HG03045 (cell line): ENCODE data around the gene CLIP2.
"Not testable (repeated sequence)": the region's sequence is repeated elsewhere in the genome, so short reads cannot be mapped to it uniquely, and the experiment has no call there.

Experiments used
- ATAC-seq: cut with Tn5 transposase; IDR thresholded peaks from one replicate; pipeline ENCODE4 v1.9.1; 2021; ENCODE audit warnings: mild to moderate bottlenecking, moderate library complexity; ENCODE audit not compliant: unreplicated experiment

Gene CLIP2

DNA sequence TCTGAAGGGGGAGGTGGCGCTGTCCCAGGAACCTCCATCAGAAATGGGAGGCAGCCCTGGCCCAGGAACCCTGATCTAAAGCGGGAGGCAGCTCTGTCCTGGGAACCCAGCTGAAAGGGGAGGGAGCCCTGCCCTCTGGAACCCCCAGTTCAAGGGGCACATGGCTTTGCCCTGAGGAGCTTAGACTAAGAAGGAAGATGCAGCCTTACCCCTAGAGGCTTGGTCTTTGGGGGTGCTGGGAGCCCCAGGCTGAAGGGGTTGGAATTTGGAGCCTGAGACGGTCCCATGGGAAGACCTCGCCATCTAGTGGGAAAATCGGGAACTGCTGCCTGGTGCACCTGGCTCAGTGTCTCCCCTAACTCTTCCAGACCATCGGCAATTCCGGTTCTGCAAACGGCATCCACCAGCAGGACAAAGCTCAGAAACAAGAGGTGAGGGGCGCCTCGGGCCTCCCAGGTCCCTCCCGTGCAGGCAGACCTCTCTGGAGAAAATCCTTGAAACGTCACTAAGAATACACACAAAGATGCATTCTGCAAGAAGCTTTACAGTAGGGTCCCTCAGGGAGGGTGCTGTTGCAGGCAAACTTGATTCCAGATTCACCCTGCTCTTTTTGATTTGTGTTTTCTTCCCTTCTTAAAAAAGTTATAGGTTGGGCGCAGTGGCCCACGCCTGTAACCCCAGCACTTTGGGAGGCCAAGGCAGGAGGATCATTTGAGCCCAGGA is 112.1 kb downstream of the CLIP2 start:
- no peak for ATAC-seq

- ATAC-seq = not testable (repeated sequence)
Observed at GRCh38 chr7:74402668-74403067, 113.5 kb downstream of the CLIP2 start.

- no peak for ATAC-seq
Observed at GRCh38 chr7:74403521-74404387, 114.5 kb downstream of the CLIP2 start.

GRCh38 chr7:74404388-74404700 is 115.1 kb downstream of the CLIP2 start:
- no peak for ATAC-seq

GRCh38 chr7:74404741-74405140 is 115.5 kb downstream of the CLIP2 start:
- ATAC-seq = no peak

DNA sequence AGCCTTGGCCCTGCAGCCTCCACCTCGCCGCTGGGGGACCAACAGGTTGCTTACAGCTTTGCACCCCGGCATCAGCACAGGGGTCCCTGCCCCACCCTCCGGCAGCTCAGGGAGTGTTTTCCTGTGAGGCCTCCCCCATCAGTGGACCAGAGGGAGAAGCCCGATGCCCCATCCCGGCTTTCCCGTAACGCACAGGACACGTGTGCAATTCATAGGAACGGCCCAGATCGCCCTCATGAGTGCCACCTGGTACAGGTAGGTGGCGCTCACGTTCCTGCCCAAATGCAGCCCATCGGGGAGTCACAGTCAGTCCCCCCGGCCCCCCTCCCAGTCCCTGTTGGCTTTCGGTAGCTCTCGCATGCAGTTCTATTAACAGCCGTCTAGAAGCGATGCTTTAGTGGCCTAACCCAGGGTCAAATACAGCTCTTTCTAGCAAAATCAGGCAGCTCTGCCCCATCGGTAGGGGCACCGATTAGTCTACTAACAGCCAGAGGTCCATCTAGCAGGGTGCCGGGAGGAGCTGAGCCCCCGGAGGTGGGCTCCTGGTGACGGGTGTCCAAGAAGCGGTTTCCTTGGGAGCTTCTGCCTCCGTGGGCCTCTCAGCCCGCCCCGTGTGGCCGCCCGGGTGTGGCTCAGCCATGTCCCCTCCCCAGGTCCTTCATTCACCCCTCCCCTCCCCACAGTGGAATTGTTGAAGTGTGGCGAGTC is 116.1 kb downstream of the CLIP2 start:
- ATAC-seq = no peak

DNA sequence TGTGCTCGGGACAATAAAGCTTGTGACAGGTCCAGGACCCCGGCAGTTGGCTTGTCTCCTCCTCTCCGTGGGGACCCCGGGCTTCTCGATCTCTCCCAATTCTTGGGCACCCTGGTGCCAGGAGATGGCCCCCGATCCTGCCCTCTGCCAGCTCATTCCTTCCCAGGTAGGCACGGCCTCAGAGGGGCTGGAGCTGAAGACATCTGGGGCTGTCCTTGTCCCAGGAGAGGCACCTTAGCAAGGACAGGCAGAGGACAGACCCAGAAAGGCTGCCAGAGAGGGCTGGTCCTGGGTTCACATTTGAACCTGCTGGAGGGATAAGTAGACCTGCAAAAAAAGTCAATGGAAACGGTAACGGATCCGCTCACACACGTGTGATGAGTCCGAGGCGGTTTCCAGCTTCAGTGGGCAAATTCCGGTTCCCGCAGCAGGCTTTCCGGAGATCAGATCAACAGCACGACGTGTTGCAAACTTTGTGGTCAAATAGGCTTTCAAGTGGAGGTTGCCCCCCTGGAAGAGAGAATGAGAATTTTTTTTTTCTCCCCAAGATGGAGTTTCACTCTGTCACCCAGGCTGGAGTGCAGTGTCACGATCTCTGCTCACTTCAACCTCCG is 116.8 kb downstream of the CLIP2 start:
- ATAC-seq = no peak

GRCh38 chr7:74407958-74408357 is 118.8 kb downstream of the CLIP2 start:
- no peak for ATAC-seq

GRCh38 chr7:74409571-74409970 is 120.4 kb downstream of the CLIP2 start:
- ATAC-seq = no peak

DNA sequence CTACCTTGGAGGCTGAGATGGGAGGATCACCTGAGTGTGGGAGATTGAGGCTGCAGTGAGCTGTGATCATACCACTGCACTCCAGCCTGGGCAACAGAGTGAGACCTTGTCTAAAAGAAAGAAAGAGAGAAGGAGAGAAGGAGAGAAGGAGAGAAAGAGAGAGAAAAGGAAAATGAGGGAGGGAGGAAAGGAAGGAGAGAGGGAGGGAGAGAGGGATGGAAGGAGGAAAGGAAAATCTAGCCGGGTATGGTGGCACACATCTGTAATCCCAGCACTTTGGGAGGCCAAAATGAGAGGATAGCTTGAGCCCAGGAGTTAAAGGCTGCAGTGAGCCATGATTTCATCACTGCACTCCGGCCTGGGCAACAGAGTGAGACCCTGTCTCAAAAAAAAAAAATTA is 121.6 kb downstream of the CLIP2 start:
- no peak for ATAC-seq

DNA sequence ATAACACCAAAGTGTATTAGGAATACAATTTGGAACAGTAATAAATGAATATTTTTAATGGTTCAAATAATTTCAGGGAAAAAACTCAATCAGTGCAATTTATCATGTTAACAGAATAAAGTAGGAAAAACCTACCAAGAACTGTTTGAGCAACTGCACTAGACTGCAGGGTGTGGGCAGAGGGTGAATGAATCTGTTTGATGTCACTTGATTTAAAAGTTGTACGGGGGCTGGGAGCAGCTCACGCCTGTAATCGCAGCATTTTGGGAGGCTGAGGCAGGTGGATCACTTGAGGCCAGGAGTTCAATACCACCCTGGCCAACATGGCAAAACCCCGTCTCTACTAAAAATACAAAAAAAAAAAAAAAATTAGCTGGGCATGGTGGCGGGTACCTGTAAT is 122.4 kb downstream of the CLIP2 start:
- not testable (repeated sequence) for ATAC-seq

DNA sequence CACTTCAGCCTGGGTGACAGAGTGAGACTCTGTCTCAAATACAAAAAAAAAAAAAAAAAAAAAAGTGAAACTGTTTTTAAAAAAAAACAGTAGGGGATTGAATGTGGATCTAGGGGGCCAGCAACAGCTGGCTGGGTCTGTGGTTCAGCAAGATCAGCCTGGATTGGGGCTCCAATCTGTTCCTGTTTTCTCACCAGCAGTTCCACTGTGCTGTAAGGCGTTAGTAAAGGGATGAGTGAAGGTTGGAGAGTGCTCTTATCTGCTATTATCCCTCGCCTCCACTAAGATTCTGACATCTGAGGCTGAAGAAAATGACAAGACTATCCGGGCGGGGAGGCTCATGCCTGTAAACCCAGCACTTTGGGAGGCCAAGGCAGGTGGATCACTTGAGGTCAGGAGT is 122.8 kb downstream of the CLIP2 start:
- ATAC-seq = no peak

DNA sequence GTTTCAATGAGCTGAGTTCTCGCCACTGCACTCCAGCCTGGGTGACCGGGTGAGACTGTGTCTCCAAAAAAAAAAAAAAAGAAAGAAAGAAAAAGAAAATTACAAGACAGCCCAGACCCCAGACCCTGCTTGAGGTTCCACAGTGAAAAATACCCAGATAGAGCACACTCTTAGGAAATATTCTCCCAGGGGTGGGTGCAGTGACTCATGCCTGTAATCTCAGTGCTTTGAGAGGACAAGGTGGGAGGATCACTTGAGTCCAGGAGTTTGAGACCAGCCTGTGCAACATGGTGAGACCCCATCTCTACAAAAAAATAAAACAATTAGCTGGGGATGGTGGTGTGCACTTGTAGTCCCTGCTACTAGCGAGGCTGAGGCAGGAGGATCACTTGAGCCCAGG is 123.4 kb downstream of the CLIP2 start:
- no peak for ATAC-seq

- ATAC-seq = not testable (repeated sequence)
Observed at GRCh38 chr7:74414595-74415333, 125.6 kb downstream of the CLIP2 start.

GRCh38 chr7:74417419-74417971 is 128.3 kb downstream of the CLIP2 start:
- peak; percentile 52 for ATAC-seq

- no peak for ATAC-seq
Observed at GRCh38 chr7:74418076-74418475, 128.9 kb downstream of the CLIP2 start.

DNA sequence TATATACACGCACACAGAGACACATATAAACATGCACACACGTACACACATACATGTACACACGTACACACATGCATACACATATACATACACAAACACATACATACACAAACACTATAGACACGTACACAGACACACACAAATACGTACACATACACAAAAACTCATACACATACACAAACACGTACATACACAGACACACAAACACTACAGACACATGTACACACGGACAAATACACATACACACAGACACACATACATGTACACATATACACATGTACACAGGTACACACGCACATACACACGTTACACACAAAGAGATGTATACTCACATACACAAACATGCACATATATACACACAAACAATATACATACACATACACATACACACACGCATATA is 129.3 kb downstream of the CLIP2 start:
- no peak for ATAC-seq

DNA sequence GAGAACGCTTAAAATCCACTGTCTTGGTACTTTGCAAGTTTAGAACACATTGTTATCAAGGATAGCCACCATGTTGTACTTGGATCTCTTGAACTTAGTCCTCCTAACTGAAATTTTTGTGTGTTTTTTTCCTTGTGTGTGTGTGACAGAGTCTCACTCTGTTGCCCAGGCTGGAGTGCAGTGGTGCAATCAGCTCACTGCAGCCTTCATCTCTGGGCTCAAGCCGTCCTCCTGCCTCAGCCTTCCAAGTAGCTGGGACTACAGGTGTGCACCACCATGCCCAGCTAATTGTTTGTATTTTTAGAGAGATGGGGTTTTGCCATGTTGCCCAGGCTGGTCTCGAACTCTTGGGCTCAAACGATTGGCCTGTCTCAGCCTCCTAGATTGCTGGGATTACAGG is 130.0 kb downstream of the CLIP2 start:
- not testable (repeated sequence) for ATAC-seq

GRCh38 chr7:74420006-74420405 is 130.8 kb downstream of the CLIP2 start:
- ATAC-seq = no peak

- ATAC-seq = no peak
Observed at GRCh38 chr7:74424291-74424880, 135.2 kb downstream of the CLIP2 start.
